Measurements from ENCODE around the gene NUMB.

Gene NUMB

DNA sequence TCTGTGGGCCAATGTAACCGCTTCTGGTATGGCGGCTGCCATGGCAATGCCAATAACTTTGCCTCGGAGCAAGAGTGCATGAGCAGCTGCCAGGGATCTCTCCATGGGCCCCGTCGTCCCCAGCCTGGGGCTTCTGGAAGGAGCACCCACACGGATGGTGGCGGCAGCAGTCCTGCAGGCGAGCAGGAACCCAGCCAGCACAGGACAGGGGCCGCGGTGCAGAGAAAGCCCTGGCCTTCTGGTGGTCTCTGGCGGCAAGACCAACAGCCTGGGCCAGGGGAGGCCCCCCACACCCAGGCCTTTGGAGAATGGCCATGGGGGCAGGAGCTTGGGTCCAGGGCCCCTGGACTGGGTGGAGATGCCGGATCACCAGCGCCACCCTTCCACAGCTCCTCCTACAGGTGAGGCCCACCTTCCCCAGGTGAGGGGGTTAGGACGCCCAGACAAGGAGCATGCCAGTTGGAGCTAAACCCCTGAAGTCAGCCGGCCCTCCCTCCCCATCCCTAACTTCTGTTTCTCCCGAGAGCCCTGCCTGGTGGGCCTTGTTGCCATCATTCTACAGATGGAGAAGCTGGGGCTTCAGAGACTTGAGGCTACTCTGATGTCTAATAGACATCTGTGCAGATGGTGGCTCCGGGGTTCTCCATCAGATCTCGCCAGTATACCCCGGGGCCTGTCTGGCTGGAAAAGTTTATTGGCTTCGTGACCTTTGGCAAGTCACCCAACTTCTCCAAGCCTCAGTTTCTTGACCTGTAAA lies 195.7 kb downstream of the NUMB start:
- no peaks in the 10 kb centered on the region for H3K4me1 ChIP-seq (ENCODE audit: low read depth, poor library complexity, severe bottlenecking)
- H3K4me3 ChIP-seq (IDR thresholded peaks at IDR 0.05; ENCODE audit: insufficient read depth, low read depth, low read length) = no peak overlapping the region
- H3K36me3 ChIP-seq (ENCODE audit: insufficient read depth) = no peaks in the 10 kb centered on the region
- H3K27me3 ChIP-seq (ENCODE audit: insufficient read depth, low read depth) = no peaks in the 10 kb centered on the region
- H3K4me2 ChIP-seq = no peak overlapping the region
- no peaks in the 10 kb centered on the region for H3K79me2 ChIP-seq (ENCODE audit: insufficient read depth, low read depth)
- no peaks in the 10 kb centered on the region for H4K20me1 ChIP-seq (ENCODE audit: insufficient read depth)
- H2AFZ ChIP-seq (ENCODE audit: low read depth) = no peak overlapping the region
- H3K27ac ChIP-seq = no peak overlapping the region
- TF ChIP-seq, protein P1, sequence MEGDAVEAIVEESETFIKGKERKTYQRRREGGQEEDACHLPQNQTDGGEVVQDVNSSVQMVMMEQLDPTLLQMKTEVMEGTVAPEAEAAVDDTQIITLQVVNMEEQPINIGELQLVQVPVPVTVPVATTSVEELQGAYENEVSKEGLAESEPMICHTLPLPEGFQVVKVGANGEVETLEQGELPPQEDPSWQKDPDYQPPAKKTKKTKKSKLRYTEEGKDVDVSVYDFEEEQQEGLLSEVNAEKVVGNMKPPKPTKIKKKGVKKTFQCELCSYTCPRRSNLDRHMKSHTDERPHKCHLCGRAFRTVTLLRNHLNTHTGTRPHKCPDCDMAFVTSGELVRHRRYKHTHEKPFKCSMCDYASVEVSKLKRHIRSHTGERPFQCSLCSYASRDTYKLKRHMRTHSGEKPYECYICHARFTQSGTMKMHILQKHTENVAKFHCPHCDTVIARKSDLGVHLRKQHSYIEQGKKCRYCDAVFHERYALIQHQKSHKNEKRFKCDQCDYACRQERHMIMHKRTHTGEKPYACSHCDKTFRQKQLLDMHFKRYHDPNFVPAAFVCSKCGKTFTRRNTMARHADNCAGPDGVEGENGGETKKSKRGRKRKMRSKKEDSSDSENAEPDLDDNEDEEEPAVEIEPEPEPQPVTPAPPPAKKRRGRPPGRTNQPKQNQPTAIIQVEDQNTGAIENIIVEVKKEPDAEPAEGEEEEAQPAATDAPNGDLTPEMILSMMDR (conservative IDR thresholded peaks at IDR 0.05; ENCODE audit: low read depth, low read length) = no peak
- no peak overlapping the region for H3K9ac ChIP-seq

DNA sequence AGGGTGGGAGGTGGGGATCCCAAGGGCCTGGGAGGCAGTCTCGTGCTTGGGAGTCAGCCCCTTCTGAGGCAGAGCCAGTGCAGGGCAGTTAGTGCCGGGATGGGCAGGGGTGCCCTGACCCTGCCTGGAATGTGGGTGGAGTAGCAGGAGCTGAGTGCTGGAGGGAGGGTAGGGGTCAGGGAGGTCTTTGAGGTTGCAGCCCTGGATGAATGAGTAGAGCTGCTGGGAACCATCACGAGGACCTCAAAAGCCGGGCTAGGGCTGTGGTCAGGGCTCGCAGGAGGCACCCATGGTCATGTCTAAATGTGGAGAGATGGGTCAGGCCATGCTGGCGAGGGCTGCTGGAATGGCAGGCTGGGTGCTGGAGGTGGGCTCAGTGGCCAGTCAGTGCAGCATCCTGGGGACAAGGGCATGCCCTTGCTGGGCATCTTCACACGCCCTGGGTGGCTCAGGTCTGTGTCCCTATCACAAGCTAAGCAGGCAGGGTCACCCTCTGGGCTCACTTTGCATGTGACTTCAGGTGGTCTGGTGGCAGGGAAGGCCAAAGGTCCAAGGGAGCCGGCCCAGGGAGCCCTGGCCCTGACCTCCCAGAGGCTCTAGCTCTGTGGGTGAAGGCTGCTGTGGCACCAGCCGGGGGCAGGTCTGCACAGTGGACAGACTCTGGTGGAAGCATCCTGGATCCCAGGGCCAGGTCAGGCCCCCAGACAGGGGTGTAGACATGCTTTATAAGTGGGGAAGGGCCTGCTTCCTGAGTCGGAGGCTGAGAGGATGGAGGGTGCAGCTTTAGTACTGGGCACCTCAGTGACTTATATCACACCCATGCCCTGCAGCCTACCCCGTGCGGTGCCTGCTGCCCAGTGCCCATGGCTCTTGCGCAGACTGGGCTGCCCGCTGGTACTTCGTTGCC lies 196.6 kb downstream of the NUMB start:
- H3K9ac ChIP-seq = no peak overlapping the region
- TF ChIP-seq, protein P1 (conservative IDR thresholded peaks at IDR 0.05; ENCODE audit: low read depth, low read length) = no peak
- no peak overlapping the region for H3K4me2 ChIP-seq
- H3K4me1 ChIP-seq (ENCODE audit: low read depth, poor library complexity, severe bottlenecking) = no peaks in the 10 kb centered on the region
- no peaks in the 10 kb centered on the region for H3K36me3 ChIP-seq (ENCODE audit: insufficient read depth)
- H3K27ac ChIP-seq = no peak overlapping the region
- H3K4me3 ChIP-seq (IDR thresholded peaks at IDR 0.05; ENCODE audit: insufficient read depth, low read depth, low read length) = no peak overlapping the region
- no peaks in the 10 kb centered on the region for H3K27me3 ChIP-seq (ENCODE audit: insufficient read depth, low read depth)
- H3K79me2 ChIP-seq (ENCODE audit: insufficient read depth, low read depth) = no peaks in the 10 kb centered on the region
- H2AFZ ChIP-seq (ENCODE audit: low read depth) = no peak overlapping the region
- no peaks in the 10 kb centered on the region for H4K20me1 ChIP-seq (ENCODE audit: insufficient read depth)

DNA sequence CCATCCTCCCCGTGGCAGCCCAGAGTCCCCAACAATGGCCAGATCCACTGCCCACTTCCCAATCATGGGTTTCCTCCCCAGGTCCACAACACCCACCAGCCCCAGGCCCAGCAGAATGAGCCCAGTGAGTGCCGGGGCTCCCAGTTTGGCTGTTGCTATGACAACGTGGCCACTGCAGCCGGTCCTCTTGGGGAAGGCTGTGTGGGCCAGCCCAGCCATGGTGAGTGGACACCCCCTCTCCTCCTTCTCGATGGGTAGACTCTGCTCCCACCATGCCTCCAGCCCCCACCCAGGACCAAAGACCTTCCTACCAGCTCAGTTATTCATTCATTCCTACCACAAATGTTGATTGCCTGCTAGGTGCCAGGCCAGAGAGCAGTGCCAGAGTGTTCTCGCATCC lies 197.3 kb downstream of the NUMB start:
- Histone ChIP-seq H2AFZ (ENCODE audit: low read depth) (no peak overlapping the region), H3K4me2 (no peak overlapping the region), H3K36me3 (ENCODE audit: insufficient read depth) (no peaks in the 10 kb centered on the region), H3K9ac (no peak overlapping the region), H3K27ac (no peak overlapping the region), H4K20me1 (ENCODE audit: insufficient read depth) (no peaks in the 10 kb centered on the region), H3K27me3 (ENCODE audit: insufficient read depth, low read depth) (no peaks in the 10 kb centered on the region), H3K4me3 (IDR thresholded peaks at IDR 0.05; ENCODE audit: insufficient read depth, low read depth, low read length) (no peak overlapping the region), H3K4me1 (ENCODE audit: low read depth, poor library complexity, severe bottlenecking) (no peaks in the 10 kb centered on the region), H3K79me2 (ENCODE audit: insufficient read depth, low read depth) (no peaks in the 10 kb centered on the region)
- TF ChIP-seq, protein P1 (conservative IDR thresholded peaks at IDR 0.05; ENCODE audit: low read depth, low read length) = no peak

DNA sequence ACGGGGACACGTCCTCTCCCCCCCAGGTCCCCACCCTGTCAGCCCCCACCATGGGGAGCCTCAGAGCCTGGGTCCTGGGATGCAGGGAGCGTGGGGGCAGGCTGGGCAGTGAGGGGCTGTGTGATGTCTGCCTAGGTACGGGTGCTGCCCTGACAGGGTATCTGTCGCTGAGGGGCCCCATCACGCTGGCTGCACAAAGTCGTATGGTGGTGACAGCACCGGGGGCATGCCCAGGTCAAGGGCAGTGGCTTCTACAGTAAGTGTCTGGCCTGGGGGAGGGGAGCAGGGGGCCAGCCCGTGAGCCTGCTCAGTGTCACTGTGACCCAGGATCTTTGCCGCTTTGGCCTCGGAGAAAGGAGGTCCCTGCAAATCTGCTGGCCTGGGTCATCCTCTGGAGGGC lies 197.8 kb downstream of the NUMB start:
- H3K4me1 ChIP-seq (ENCODE audit: low read depth, poor library complexity, severe bottlenecking) = no peaks in the 10 kb centered on the region
- H3K79me2 ChIP-seq (ENCODE audit: insufficient read depth, low read depth) = no peaks in the 10 kb centered on the region
- no peaks in the 10 kb centered on the region for H3K36me3 ChIP-seq (ENCODE audit: insufficient read depth)
- H4K20me1 ChIP-seq (ENCODE audit: insufficient read depth) = no peaks in the 10 kb centered on the region
- no peak overlapping the region for H3K9ac ChIP-seq
- no peak overlapping the region for H3K27ac ChIP-seq
- no peak overlapping the region for H2AFZ ChIP-seq (ENCODE audit: low read depth)
- TF ChIP-seq, protein P1 (conservative IDR thresholded peaks at IDR 0.05; ENCODE audit: low read depth, low read length) = no peak
- H3K4me3 ChIP-seq (IDR thresholded peaks at IDR 0.05; ENCODE audit: insufficient read depth, low read depth, low read length) = no peak overlapping the region
- no peak overlapping the region for H3K4me2 ChIP-seq
- H3K27me3 ChIP-seq (ENCODE audit: insufficient read depth, low read depth) = no peaks in the 10 kb centered on the region
